CD1c-positive myeloid dendritic cell (primary cell): Measurements from ENCODE around the gene PLEKHA6.
"Not testable (repeated sequence)": the region's sequence is repeated elsewhere in the genome, so short reads cannot be mapped to it uniquely, and the experiment has no call there.

Experiments used
- DNase-seq: peaks from one replicate; pipeline ENCODE4 v3.0.0-alpha.2; 2016; ENCODE audit errors: extremely low spot score

The PLEKHA6 gene

GRCh38 chr1:204316164-204316563, 43.6 kb downstream of the PLEKHA6 start:
- DNase-seq = no peak

GRCh38 chr1:204314893-204315658, 44.7 kb downstream of the PLEKHA6 start:
- no peak for DNase-seq

DNA sequence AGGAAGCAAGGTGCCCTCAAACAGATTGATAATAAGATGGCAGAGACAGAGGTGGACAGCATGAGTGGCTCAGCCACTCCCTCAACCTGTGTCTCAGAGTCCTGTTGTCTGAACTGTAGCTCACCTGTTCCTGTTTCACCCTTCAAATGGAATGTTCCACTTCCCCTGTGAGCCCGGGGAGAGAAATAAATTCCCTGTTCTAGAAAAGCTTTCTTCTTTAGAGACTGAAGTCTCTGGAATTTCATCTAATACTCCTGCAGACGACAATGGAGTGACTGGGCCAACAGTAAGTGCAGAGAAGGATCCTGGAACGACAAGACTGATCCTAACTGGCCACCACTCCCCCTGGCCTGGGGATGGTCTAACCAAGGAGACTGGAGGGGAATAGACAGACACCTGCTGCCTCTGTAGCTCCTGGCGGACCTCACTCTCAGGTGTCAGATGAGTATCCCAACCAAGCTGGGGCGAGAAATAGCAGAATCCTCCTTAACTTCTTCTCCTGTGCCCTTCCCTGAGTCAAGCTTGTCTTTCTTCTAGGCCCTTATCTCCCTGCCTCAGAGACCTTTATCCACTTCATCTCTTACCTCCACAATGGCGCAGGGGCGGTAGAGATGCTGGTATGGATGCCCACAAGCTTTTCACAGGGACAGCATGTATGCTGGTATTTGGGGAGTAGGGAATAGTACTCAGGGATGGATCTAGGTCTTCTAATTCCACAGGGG, 45.4 kb downstream of the PLEKHA6 start:
- DNase-seq = no peak

GRCh38 chr1:204313675-204314074, 46.1 kb downstream of the PLEKHA6 start:
- no peak for DNase-seq

- not testable (repeated sequence) for DNase-seq
Measured at GRCh38 chr1:204310970-204311369, 48.8 kb downstream of the PLEKHA6 start.

- DNase-seq = no peak
Measured at GRCh38 chr1:204308023-204308628, 51.6 kb downstream of the PLEKHA6 start.

DNA sequence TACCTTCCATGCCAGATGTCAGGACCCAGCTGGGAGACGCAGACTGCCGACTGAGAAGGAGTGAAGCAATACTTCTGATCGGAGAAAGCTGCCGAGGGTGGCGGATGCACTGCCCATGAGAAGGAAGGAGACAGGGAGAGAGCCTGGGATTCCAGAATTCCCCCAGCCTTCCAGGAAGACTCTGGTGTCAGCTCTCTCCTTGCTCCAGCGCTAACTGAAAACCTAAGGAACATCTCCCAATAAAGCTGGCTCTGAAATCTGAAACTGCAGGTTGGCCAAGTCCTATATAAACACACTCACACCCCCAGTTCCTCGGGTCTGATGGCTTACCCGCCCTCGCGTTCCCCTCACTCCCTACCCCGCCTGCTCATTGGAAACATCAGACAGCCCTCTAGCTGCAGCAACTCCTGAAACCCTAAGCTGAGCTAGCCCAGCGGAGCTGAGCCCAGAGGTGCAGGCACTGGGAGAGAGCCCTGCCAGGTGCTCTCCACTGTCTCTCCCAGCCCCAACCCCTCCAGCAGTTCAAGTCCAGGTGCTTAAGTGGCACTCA, 52.3 kb downstream of the PLEKHA6 start:
- no peak for DNase-seq

DNA sequence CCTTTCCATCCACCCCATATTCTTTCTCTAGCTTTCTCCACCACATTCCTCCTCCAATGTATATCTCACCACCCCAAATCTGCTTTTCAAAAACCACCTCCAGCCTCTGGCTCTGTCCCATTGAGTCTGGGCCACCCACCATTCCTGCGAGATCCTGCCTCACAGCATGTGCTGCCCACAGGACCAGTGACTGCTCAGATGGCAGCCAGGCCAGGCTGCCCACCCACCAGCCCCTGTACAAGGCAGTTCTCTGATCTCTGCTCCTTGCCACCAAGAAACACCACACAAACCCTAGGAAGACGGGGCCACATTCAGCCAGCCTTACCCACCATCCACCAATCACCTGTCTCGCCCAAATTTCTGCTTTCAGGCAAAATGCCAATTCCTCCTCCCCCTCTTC, 53.7 kb downstream of the PLEKHA6 start:
- DNase-seq = no peak

DNA sequence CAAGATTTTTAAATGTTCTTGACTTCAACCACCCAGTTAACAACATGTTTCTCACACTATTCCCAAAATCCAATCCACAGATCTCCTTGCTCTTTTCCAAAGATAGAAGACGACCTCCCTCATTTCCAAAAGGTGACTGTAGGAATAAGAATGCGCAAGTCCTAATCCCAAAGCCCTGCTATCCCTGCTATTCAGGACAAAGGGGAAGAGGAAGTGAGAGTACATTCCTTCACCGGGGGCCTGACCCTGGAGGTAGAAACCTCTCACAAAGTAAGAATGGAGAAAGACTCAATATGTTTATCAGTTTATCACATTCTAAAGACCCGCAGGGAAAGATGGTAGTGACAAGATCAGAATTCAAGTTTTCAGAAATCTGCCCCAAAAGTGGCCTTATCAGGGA, 55.7 kb downstream of the PLEKHA6 start:
- no peak for DNase-seq

GRCh38 chr1:204302769-204303168, 57.0 kb downstream of the PLEKHA6 start:
- no peak for DNase-seq

DNA sequence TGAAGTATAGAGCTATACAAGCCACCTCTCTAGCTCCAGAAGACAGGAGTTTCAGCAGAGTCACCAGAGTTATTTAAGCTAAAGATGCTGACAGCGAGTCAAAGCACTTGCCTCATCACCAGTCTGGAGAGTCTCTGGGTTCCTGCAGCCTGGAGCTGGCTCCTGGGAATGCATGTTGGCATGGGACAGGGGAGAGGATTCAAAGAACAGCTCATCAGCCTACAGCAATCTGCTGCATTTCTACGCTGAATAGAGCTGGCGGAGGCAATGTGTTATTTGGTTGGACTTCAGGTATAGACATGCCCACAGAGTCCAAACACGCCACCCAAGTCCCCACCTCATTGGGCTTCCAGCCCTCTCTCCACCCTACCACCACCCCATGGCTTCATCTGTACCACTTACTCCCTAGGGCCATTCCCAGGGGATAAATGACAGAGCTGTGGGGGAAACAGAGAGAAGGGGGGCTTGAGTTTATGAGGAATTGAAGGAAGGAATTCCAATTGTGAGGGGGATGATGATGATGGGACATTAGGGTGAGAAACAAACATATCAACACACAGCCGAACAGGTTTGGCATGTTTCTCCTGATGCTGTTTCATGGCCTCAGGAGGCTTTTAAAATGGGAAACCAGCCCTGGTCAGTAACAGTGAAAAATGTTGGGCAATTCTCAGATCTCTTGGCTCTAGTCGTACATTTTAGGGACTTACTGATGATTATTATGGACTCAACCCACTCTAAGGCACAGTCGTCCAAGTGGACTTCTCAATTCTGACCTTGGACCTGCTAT, 58.4 kb downstream of the PLEKHA6 start:
- DNase-seq = no peak

DNA sequence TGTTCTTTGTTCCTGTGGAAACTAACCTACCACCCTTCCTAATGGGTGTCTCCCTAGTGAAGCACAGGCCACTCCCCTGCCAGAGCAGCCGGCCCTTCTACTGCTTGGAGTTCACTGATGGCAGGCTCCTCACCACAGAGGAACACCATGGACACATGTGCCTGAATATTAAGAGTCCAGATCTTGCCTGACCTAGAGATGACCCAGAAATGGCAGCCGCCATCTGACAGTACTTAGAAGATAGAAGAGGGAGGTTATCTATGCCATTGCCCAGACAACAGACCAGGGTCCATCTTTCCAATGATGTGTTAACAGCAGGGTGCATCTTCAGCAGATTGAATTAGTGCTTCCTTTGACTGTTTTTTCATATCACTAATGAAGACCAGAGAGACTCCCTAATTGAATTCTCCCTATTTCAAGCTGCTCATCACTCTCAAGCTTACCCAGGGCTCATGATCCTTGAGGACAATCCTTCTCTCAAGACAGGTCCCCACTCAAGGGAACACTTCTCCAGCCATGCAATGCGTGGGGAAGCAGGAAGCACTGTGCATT, 59.8 kb downstream of the PLEKHA6 start:
- no peak for DNase-seq

GRCh38 chr1:204296431-204296988, 63.2 kb downstream of the PLEKHA6 start:
- DNase-seq = peak; percentile 40

- no peak for DNase-seq
Measured at GRCh38 chr1:204295671-204296070, 64.1 kb downstream of the PLEKHA6 start.

DNA sequence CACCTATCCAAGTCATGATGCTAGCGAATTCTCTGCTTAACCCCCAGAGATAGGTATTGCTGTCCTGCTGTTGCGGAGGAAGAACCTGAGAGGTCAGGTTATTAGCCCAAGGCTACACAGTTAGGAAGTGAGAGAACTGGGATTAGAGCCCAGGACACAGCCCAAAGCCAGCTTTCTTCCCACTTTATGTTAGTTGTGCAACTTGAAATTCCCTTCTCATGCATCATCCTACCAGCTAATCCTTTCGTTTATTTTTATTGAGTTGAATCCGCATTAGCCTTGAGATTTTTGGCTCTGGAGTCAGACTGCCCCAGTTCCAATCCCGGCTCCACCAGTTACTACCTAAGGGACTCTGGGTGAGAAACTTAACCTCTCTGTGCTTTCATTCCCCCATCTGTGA, 65.4 kb downstream of the PLEKHA6 start:
- no peak for DNase-seq

DNA sequence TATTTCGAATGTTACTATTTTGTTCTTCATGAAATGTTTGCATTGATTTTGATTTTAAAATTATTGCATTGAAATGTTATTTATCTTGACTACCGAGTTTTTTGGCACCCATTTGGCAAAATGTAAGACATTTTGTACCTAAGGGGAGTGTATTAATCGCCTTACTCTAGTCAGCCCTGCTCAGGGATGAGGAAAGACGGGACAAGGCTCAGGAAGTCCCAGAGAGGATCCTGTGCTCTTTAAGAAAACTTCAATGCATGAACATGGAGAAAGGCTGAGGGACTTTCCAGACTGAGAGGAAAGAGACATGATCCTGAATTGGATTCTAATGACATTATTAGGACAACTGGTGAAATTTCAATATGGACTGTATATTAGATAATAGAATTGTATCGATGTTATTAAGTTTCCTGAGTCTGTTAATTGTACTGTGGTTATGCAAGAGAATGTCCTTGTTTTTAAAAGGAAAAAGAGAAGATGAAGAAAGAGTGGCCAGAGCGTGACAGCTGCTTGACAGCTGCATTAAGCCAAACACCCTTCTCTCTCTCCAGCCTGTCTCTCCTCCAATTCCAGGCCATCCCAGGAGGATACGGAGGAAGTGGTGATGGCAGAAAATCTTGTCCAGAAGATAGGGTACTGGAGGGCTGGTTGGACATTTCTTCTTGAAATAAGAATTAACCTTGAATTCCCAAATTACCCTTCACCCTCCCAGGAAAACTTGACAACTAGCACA, 66.0 kb downstream of the PLEKHA6 start:
- DNase-seq = no peak

- no peak for DNase-seq
Measured at GRCh38 chr1:204292740-204293139, 67.0 kb downstream of the PLEKHA6 start.

- no peak for DNase-seq
Measured at GRCh38 chr1:204289280-204289679, 70.4 kb downstream of the PLEKHA6 start.

DNA sequence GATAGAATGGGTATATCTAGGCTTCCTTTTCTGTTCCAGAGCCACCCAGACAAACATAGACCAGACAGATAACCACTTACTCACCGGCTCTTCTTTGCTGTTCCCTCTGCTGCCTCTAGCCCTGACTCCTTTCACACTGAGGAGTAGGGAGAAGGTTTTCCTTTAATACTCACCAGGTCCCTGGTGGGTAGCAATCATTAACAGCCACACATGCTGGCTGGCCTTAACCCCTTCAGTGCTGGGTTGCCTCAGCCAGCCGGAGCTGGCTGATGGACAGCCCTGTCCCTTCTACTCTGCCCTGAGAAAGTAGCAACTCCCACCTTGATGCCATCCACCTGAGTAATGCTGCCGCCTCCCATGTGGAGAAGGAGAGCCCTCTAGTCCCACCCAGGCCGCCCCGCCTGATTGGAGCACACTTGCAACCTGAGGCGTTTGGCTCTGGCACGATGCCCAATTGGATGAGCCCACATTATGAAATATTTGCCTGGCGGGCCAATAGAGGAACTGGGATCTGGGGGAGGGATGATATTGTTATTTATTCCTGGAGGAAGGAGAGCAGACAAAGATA, 71.6 kb downstream of the PLEKHA6 start:
- DNase-seq = peak; percentile 80

DNA sequence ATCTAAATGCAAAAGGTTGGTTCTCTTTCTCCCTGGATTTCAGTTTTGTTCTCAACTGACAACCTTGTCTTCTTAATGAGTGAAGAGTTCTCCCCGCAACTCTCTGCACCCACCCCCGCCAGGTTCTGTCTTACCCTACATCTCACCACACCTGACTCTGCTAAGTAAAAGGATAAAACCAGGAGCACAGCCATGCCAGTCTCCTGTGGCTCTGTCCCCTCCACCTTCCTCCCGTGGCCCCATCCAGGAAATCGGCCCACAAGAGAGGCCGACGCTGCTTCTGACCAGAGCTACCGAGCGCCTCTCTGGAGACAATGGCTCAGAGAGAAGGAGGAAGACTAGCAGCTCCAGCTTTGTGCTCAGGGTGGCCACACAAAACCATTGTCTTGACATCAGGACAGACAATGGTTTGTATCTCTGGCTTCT, 72.2 kb downstream of the PLEKHA6 start:
- peak; percentile 25 for DNase-seq
